Measurements from ENCODE around the gene ARHGAP10. TPM values are rescaled to one million over a fixed set of nuclear protein-coding genes. Genes with fewer than 3 reads are reported as not detected.

The ARHGAP10 gene
- total RNA-seq, 1 donor from 2014 or later: 2.9 TPM

GRCh38 chr4:147840838-147841738, 109.2 kb downstream of the ARHGAP10 start:
- DNase-seq (ENCODE audit: low spot score in 2 of 2) (no peak), FAIRE-seq (no peak)

GRCh38 chr4:147842573-147842972, 110.7 kb downstream of the ARHGAP10 start:
- FAIRE-seq (no peak), DNase-seq (ENCODE audit: low spot score in 2 of 2) (peak in 1 of 2 donors; percentile 17)

- FAIRE-seq: no peak
- no peak for DNase-seq (ENCODE audit: low spot score in 2 of 2)
Measured at GRCh38 chr4:147843162-147843561, 111.3 kb downstream of the ARHGAP10 start.

- FAIRE-seq (no peak), DNase-seq (ENCODE audit: low spot score in 2 of 2) (no peak)
Measured at GRCh38 chr4:147844781-147845180, 112.9 kb downstream of the ARHGAP10 start.

- no peak for DNase-seq (ENCODE audit: low spot score in 2 of 2)
Measured at GRCh38 chr4:147846318-147847155, 114.6 kb downstream of the ARHGAP10 start.

GRCh38 chr4:147847751-147848590, 116.1 kb downstream of the ARHGAP10 start:
- no peak for FAIRE-seq
- no peak for DNase-seq (ENCODE audit: low spot score in 2 of 2)

More at GRCh38 chr4:147846318-147847155, 114.6 kb downstream of the ARHGAP10 start:
- no peak for FAIRE-seq

- DNase-seq (ENCODE audit: low spot score in 2 of 2) (no peak), FAIRE-seq (no peak)
Measured at GRCh38 chr4:147848634-147849033, 116.7 kb downstream of the ARHGAP10 start.

- FAIRE-seq: no peak
Measured at GRCh38 chr4:147851135-147851534, 119.2 kb downstream of the ARHGAP10 start.

GRCh38 chr4:147853706-147854105, 121.8 kb downstream of the ARHGAP10 start:
- DNase-seq (ENCODE audit: low spot score in 2 of 2) (no peak), FAIRE-seq (no peak)

More at GRCh38 chr4:147851135-147851534, 119.2 kb downstream of the ARHGAP10 start:
- no peak for DNase-seq (ENCODE audit: low spot score in 2 of 2)

GRCh38 chr4:147854154-147854553, 122.3 kb downstream of the ARHGAP10 start:
- FAIRE-seq: no peak
- no peak for DNase-seq (ENCODE audit: low spot score in 2 of 2)

- DNase-seq (ENCODE audit: low spot score in 2 of 2): no peak
- FAIRE-seq: no peak
Measured at GRCh38 chr4:147855571-147856009, 123.7 kb downstream of the ARHGAP10 start.

GRCh38 chr4:147860960-147861359, 129.1 kb downstream of the ARHGAP10 start:
- no peak for DNase-seq (ENCODE audit: low spot score in 2 of 2)
- FAIRE-seq: no peak

- no peak for DNase-seq (ENCODE audit: low spot score in 2 of 2)
- FAIRE-seq: no peak
Measured at GRCh38 chr4:147862043-147862692, 130.3 kb downstream of the ARHGAP10 start.

GRCh38 chr4:147863111-147863747, 131.3 kb downstream of the ARHGAP10 start:
- FAIRE-seq (no peak), DNase-seq (ENCODE audit: low spot score in 2 of 2) (no peak)

GRCh38 chr4:147863808-147864472, 132.1 kb downstream of the ARHGAP10 start:
- FAIRE-seq (no peak), DNase-seq (ENCODE audit: low spot score in 2 of 2) (no peak)

GRCh38 chr4:147864607-147865006, 132.7 kb downstream of the ARHGAP10 start:
- FAIRE-seq: no peak
- no peak for DNase-seq (ENCODE audit: low spot score in 2 of 2)

GRCh38 chr4:147865926-147866325, 134.0 kb downstream of the ARHGAP10 start:
- DNase-seq (ENCODE audit: low spot score in 2 of 2) (no peak), FAIRE-seq (no peak)

GRCh38 chr4:147866532-147867271, 134.8 kb downstream of the ARHGAP10 start:
- peak; percentile 65 to 75 for DNase-seq (ENCODE audit: low spot score in 2 of 2)
- FAIRE-seq: peak; percentile 97

Data from frontal cortex (tissue), 4 donors.